Myocyte (in vitro differentiated cells): ENCODE measurements around the gene TREML4. TPM values are rescaled to one million over a fixed set of nuclear protein-coding genes. Genes with fewer than 3 reads are reported as not detected.
"Not testable (repeated sequence)": the region's sequence is repeated elsewhere in the genome, so short reads cannot be mapped to it uniquely, and the experiment has no call there.

ENCODE experiments used
- DNase-seq: peaks from one replicate; pipeline ENCODE4 v3.0.0-alpha.2; 2012; ENCODE audit warnings: low read depth
- polyA plus RNA-seq: library from polyadenylated mRNA; unstranded; fragments of >200 nt; gene quantifications from one replicate; pipeline ENCODE4 v1.2.1, GENCODE V29; 2012; ENCODE audit warnings: missing spikeins
- total RNA-seq: library from RNA; depleted of rRNA; stranded (reverse); fragments of >200 nt; gene quantifications from 2 replicates; pipeline ENCODE4 v1.2.3, GENCODE V29; 2014

TREML4 gene
- total RNA-seq, result not detected in 2 replicates
- not detected for polyA plus RNA-seq

GRCh38 chr6:41228096-41228495, at the start of gene TREML4:
Gene TREML4, plus strand, starts transcription at chr6:41228349. Its CDS starts 79 bp downstream, at chr6:41228428.
- no peak for DNase-seq

- no peak for DNase-seq
Measured at GRCh38 chr6:41179163-41179562, 49.0 kb upstream of the TREML4 start.

DNA sequence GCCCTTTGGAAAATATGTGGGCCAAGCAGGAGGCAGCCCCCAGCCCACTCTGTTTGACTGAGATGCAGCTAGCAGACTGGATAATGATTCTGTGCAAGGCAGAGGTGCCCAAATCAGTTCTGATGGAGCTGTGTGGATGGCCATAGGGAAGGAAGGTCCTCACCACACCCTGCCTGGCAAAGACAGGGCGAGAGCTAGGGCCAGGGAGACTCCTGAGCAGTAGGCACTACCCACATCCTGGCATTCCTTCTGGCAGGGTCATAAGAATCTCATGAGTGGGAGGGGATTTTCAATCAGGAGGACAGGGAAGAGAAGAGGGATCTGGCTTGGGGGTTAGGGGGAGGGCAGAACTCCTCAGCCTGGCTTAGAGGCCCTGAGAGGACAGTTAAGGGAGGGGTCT, 46.6 kb upstream of the TREML4 start:
- DNase-seq, result no peak

GRCh38 chr6:41182069-41183034, 45.8 kb upstream of the TREML4 start:
- peak; percentile 69 for DNase-seq

DNA sequence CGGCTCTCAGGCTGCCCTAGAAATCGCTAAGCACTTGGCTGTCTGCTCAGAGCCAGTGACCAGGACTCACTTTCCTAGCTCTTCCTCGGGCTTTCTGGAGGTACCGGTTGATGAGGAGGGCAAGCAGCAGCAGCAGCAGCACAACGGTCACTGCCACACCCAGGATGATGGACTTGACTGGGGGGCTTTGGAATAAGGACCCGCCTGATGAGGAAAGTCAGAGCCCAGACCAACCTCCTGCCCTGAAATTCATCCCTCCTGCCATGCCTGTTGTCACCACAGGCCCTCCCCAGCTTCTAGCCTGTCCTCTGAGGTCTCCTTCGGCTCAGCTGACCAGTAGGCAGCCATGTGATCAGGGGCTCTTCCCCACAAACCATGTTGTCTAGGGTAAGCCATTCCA, 43.4 kb upstream of the TREML4 start:
- DNase-seq, result no peak

DNA sequence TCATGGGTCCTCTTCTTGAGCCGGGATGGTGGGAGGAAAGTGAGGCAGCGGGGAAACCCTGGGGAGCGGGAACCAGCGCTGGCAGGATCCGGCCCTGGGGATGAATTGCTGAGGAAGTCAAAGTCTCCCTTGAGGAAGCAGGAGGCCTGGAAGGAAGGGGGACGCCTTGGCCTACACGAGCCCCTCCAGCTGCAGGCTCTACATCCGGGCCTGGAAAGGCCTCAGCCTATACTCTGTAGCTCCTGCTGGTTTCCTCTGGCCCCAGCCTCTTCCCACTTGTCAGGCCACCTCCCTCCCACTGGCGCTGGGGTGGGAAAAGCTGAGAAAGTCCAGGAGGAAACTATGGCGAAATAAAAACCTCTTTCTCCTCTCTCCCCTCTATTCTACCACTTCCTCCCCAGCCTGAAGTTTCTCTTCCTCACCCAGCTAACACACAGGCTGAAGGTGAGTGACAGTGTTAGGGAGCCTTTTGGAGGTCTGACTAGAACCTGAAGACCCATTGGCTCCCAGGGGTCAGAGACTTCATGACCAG, 42.1 kb upstream of the TREML4 start:
- DNase-seq, result no peak

- no peak for DNase-seq
Measured at GRCh38 chr6:41187924-41188886, 39.9 kb upstream of the TREML4 start.

- DNase-seq, result not testable (repeated sequence)
Measured at GRCh38 chr6:41189046-41189445, 39.1 kb upstream of the TREML4 start.

GRCh38 chr6:41189967-41190366, 38.2 kb upstream of the TREML4 start:
- no peak for DNase-seq

- DNase-seq, result no peak
Measured at GRCh38 chr6:41190791-41191190, 37.4 kb upstream of the TREML4 start.

DNA sequence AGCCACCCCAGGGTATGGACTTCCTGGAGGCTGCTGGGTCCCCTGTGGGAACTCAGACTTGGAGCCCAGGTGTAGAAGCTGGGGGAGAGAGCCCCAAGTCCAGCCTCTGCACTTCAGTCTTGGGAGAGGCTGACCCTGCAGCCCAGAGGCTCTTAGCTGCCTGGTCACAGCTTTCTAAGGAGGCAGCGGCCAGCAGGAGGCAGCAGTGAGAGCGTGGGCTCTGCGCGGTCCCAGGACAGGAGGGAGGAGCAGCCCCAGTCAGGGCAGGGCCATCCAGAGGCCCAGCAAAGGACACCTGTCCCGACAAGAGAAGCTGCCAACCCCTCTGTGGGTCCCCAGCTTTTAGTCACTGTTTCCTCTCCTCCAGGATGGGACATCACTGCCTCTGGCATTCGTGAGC, 36.6 kb upstream of the TREML4 start:
- DNase-seq, result peak; percentile 28

GRCh38 chr6:41193171-41193734, 34.9 kb upstream of the TREML4 start:
- no peak for DNase-seq

GRCh38 chr6:41193884-41194283, 34.3 kb upstream of the TREML4 start:
- DNase-seq, result no peak

GRCh38 chr6:41194386-41194785, 33.8 kb upstream of the TREML4 start:
- DNase-seq, result no peak

- no peak for DNase-seq
Measured at GRCh38 chr6:41197234-41197633, 30.9 kb upstream of the TREML4 start.

DNA sequence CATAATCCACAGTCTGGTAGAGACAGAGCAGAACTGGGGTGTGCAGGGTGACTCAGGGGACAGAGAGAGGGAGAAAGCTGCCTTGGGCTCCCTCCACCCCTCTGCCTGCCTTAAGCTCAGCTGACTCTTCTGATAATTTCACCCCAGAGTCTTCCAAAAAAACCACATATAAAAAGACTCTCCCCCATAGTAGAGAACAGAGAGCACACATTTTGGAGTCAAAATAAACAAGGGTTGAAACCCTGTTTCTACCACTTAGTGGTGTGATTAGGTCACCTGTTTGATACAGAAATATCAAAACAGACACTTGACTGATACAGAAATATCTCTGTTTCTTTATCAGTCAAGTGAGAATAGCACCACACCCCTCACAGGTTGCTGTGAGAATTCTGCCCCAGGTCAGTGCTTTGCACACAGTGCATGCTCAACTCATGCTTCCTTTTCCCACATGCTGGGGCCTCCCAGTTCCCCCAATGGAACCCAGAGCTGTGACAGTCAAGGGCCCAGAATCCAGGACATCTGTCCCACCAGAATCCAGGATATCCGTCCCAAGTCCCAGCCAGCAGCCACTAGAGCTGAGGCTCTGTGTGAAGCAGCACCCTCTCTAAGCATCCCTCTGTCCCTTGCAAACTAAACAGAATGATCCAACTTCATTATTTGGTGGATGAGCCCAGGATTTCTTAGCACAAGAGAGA, 28.4 kb upstream of the TREML4 start:
- no peak for DNase-seq

DNA sequence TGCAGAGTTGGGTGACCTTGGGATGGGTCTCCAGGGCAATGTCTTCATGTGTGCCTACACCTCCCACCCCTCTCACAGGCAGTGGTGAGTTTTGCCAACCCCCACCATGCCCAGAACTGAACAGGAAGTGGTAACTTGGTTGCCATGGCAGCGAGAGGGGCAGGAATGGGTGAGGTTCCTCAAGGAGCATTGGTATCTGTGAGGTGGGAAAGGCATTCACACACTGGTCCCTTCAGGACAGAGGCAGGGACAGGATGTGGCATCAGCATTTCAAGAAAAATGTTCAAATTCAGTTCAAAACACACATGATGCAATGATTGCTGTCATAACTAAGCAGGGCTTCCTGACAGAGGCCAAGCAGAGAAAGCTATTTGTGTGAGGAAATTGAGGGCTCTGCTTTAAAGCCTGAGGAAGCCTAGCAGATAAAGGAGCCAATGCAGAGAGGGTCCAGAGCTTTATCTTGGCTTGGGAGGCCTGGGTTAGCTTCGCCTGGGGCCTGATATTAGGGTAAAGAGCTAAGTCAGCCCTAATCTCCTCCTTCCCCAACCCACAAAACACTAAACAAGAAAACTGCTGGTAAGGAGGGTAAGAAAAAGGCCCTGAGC, 27.8 kb upstream of the TREML4 start:
- DNase-seq, result no peak

GRCh38 chr6:41200901-41201763, 27.0 kb upstream of the TREML4 start, which contains the start of gene TREML2:
Gene TREML2, minus strand, starts transcription at chr6:41201149. Its CDS starts 141 bp downstream, at chr6:41201008.
- DNase-seq, result no peak

GRCh38 chr6:41201764-41202173, 26.4 kb upstream of the TREML4 start:
- no peak for DNase-seq
